CD1c-positive myeloid dendritic cell (primary cell): ENCODE measurements around the gene GPC1.

Experiments used
- DNase-seq: peaks from one replicate; pipeline ENCODE4 v3.0.0-alpha.2; 2016; ENCODE audit errors: extremely low spot score

Gene GPC1

DNA sequence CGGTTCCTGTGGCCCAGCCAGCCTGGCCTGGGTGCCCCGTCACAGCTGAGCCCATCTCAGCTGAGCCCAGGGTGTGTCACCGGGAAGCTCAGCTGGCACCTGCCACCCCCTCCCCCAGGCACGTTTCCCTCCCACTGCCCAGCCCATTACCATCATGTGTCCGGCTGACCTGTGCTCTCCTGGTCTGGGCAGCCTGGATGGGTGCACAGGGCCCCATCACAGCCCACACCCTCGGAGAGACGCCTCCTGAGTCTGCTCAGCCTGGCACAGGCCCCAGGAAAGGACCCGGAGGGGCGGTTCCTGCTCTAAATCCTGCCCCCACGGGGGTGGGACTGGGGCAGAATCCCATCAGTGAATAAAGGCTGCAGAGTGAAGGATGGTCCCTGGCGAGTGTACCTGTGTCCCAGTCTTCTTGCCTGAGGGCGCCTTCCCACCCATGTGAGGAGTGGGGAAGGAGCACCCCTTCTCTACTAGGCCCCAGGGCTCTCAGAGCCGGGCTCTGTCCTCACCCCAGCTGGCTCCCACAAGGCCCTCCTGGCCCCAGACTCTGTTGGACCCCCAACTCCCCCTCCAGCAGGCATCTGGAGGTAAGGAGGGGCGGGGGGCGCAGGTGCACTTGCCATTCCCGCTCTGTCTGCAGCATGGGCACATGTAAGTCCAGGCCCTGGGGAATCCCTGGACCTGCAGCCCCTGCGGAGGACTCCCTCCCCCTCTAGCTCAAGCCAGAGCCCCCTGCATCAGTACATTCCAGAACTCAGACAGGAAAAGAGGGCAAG, 21.2 kb downstream of the GPC1 start:
- no peak for DNase-seq

DNA sequence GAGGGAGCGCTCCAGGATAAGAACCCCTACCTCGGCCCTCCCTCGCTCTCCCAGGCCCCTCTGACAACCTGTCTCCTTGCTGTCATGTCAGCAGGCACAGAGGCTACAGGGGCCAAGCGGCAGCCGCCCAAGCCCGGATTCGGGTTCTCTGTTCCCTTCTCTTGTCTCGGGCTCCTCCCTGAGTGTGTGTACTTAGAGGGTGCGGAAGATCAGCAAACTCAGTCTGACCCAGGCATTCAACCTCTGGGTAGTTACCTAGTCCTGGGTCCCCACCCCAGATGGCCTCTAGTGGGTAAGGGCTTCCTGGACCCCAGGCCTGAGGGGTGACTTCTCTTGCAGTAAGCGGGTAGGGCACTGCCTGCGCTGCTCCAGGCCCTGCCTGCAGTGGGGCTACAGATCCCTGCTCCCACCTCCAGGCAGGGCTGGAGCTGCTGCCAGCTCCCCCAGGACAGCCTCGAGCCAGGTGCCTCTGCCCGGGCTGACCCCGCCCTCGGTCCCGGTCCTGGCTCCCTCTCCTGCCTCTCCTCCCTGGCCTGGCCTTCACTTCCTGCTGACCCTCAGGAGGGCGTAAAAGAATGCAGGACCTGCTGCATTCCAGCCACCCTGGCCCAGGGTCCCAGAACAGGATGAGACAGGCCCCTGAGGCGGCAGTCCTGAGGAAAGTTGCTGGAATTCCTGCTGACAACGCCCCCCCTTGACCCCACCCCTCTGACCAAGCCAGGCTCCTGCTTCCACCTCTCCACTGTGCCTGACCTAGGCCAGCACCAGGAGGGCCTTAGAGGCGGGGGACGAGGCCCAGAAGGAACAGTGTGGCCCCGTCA, 22.0 kb downstream of the GPC1 start:
- DNase-seq = no peak

DNA sequence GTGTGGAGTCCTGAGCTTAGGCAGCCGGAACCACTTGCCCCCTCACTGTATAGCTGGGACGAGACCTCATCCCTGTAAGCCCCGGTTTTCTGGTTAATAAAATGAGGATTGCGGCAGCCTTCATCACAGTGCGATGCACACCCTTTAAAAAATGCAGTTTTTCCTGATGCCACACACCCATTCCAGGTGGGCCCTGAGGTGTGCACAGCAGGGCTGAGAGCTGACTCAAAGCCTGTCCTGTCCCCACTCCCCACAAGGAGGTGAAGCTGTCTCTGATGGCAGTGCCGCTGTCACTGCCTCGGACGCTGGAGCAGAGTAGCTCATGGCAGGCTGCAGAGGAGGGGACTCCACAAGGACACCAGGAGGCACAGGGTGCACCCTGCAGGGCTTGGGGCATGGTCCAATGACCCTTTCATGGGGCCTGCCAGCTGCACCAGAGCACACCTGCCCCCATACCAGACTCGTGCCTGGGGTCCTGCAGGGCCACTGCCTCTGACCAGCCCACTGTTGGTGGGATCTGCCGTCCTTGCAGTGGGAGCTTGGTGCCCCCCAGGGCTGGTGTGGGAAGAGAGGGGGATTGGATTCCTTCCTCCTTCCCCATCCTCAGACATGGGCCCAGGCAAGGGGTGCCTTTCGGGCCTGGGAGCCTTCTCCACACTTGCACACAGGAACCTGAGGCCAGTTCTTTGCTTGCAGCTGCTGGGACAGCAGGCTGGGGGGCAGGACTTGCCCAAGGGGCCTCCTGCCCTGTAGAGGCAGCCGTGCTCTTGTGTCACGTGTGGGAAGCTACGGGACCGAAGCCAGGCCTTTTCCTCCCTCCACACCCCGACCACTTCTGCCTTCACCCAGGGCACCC, 22.8 kb downstream of the GPC1 start:
- DNase-seq = no peak

DNA sequence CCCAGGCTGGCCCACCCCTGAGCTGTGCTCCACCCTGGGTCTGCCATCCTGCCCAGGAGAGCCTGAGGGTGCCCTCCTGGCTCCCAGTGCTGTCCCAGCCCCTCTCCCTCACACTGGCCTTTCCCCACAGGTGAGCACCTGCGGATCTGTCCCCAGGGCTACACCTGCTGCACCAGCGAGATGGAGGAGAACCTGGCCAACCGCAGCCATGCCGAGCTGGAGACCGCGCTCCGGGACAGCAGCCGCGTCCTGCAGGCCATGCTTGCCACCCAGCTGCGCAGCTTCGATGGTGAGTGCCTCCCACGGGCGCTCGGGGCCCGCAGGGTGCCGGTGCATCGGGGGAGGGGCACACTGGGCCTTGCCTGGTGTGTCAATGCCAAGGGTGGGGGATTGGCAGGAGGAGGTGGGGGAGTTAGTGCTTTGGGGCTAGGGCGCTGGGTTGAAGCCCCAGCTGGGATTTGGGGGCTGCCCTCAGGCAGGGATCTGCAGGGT, 23.5 kb downstream of the GPC1 start:
- DNase-seq = no peak

DNA sequence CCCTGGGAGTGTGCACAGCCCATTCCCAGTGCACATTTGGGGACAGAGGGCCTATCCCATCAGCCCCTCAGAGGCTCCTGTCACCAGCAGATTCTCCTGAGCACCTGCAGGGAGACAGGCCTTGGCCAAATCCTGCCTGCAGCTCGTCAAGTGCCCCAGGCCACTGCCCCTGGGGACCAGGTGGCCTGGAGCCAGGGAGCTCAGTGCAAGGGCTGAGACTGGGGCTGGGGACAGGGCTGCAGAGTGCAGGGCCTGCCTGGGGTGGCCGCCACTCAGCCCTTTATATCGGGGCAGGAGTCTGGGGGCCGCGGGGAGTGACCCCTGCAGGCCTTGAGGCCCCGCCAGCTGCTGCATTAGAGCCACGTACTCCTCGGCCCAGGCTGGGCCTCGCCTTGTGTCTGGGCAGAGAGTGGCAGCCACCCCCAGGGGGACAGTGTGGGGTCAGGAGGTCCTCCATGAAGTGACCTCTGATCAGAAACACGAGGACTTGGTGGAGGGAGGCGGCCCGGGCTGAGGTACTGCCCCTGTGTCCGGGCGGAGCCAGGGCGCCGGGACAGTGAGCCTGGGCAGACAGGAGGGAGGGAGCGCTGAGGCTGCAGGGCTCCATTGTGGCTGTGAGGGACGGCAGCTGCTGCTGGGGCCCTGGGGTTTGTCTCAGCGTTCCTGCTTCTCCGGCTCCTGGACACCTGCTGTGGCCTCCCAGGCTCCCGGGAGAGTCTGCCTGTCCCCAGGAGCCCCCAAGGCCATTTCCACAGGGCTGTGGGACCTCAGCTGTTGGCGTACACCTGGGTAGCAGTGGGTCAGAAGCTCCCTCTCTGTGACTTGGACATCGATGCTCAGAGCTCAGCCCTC, 24.2 kb downstream of the GPC1 start:
- DNase-seq = no peak

DNA sequence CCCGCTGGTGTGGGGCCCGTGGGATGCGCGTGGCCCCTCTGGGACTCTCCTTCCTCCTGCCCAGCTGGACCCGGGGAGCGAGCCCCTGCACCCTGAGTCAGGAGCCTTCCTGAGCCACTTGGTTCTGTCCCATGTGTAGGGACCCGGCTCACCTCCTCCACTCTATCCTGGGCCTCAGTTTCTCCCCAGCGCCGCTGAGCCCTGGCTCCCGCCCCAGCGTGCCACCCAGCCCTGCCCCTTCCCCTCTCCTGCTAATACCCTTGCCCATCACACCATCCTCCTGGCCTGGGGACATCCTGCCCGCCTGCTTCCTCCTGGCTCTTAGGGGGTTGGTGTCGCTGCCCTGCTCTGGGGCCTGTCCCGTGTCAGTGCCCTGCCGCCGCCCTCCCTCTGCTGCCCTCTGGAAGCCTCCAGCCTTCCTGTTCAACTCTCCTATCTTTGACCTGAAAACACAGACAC, 24.8 kb downstream of the GPC1 start:
- no peak for DNase-seq

DNA sequence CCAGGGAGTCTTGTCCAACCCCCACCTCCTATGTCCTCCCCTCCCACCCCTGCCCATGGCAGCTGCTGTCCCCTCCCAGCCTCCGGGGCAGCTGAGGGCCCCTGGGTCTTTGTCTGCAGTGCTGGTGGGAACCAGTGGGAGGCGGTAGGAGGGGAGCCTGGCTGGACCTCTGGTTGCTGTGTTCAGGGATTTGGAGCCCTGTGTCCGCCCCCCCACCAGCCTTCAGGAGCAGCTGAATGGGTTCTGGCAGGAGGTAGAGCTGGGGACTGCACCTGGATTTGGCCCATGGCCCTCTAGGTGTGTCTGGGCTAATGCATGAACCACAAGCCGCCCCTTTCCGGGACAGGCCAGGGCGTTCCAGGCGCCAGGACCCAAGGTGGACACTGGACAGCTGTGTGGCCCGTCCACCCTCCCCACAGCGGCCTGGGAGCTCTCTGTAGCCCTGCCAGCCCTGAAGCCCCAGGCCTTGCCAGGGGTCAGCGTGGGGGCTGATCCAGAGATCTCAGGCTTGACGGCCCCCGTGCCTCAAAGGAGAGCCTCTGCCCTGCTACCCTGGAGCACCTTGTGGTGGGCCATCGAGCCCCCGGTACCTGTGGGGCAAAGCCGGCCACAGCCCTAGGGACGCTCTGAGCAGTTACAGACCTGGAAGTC, 25.4 kb downstream of the GPC1 start:
- DNase-seq = no peak

DNA sequence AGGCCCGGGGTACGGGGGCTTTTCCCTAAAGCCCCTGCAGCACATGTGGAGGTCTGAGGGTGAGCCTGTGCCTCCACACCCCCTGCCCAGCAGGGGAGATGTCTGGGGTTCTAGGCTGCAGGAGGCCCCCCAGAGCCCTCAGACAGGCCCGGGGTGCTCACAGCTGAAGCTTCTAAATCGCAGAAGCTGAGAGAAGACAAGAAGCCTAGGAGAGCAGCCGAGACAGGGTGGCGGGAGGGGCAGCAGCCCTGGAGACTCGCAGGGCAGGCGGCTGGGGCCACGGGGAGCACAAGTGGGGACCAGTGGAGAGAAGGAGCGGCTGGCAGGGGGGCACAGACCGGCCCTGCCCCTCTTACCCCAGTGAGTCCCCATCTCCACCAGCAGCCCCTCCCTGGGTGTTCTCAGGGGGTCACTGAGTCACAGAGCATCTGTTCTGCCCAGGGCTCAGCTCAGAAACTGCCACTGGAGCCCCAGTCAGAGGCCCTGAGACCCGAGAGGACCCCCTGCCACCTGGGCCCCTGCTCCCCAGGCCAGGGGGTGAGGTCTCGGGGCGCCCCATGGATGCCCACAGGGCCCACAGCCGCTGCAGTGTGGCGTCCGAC, 26.1 kb downstream of the GPC1 start:
- DNase-seq = no peak

DNA sequence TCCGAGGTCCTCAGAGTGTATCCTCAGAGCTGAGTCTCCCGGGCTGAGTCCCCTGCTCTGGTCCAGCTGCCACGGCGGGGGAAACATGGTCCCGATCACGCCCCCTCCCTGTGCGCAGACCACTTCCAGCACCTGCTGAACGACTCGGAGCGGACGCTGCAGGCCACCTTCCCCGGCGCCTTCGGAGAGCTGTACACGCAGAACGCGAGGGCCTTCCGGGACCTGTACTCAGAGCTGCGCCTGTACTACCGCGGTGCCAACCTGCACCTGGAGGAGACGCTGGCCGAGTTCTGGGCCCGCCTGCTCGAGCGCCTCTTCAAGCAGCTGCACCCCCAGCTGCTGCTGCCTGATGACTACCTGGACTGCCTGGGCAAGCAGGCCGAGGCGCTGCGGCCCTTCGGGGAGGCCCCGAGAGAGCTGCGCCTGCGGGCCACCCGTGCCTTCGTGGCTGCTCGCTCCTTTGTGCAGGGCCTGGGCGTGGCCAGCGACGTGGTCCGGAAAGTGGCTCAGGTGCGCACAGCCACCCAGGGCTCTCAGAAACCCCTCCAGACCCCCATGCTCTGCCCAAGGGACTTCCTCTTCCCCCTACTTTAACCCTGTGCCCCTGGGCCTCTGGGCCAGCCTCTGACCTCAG, 26.7 kb downstream of the GPC1 start:
- DNase-seq = no peak

DNA sequence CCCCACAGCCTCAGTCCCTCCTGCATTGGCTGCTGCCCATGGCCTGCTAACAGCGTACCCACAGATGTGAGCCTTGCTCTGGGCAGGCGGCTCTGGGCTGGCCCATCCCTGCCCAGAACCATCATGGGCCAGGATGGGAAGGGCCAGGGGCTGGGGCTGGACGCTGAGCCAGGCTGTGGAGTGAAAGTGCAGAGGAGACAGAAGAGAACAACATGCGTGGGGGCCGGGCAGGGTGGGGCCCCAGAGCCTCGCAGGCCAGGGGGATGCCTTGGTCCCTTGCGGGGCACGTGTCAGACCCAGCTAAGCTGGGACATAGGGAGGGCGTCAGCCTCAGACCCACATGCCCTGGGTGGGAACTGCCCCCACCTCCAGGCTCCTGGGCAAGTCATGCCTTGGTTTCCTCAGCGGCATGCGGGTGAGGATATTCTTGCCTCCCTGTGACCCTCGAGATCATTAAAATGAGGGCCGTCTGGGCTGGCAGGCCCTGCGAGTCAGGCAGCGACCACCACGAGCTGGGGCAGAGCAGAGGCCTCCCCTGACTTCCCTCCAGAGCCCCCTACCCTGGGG, 27.3 kb downstream of the GPC1 start:
- no peak for DNase-seq

DNA sequence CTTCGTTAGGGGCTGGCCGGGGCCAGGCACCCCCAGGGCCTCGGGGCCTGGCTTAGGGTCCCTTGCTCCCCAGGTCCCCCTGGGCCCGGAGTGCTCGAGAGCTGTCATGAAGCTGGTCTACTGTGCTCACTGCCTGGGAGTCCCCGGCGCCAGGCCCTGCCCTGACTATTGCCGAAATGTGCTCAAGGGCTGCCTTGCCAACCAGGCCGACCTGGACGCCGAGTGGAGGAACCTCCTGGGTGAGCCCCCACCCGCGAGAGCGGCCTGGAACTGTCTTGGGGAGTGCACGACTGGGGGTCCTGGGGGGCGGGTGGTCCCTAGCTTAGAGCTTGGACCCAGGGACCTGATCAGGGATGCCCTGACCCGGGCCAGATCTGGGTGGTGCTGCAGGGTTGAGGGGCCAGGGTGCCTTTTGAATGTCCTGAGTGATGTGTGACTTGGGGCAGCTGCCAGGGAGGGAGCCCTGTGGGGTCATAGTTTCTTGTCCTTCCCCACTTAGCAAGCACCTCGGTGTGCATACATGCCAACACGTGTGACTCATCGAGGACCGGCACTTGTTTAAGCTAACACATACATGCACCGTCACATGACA, 27.9 kb downstream of the GPC1 start:
- DNase-seq = no peak

DNA sequence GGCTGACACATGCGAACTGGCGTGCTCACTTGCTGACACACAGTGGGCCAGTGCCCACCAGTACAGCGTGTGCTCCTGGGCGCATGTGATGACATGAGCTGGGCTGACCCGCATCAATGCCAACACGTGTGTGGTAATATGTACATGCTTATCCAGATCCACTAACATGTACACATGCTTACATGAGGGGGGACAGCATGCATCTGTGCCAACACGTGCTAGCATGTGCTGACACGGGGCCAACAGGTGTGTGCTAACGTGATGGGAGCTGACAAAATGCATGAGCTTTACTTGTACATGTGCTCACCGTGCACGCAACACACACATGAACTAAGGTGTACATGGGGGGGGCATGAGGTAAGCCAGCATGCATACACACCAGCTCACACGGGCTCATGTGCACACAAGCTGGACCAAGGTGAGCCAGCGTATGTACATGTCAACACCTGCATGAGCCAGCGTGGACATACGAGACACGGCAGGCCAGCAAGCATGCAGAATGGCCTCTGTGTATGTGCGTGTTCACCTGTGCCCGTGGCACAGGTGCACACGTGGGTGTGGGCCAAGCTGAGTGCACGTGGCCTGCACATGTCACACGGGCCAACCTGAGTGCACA, 28.5 kb downstream of the GPC1 start:
- DNase-seq = no peak

DNA sequence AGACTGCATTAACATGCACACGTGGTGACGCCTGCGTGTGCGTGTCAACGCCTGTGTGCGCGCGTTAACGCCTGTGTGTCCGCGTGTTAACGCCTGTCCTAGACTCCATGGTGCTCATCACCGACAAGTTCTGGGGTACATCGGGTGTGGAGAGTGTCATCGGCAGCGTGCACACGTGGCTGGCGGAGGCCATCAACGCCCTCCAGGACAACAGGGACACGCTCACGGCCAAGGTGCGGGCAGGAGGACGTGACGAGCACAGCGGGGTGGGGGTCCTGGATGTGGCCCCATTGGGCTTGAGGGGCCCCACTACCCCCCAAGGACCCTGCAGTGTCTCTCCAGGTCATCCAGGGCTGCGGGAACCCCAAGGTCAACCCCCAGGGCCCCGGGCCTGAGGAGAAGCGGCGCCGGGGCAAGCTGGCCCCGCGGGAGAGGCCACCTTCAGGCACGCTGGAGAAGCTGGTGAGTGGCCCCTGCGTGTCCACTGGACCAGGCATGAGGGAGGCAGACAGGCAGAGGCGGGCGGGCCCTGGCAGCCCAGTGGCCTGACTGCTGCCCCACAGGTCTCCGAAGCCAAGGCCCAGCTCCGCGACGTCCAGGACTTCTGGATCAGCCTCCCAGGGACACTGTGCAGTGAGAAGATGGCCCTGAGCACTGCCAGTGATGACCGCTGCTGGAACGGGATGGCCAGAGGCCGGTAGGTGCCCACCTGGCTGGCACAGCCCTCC, 29.2 kb downstream of the GPC1 start:
- DNase-seq = no peak

DNA sequence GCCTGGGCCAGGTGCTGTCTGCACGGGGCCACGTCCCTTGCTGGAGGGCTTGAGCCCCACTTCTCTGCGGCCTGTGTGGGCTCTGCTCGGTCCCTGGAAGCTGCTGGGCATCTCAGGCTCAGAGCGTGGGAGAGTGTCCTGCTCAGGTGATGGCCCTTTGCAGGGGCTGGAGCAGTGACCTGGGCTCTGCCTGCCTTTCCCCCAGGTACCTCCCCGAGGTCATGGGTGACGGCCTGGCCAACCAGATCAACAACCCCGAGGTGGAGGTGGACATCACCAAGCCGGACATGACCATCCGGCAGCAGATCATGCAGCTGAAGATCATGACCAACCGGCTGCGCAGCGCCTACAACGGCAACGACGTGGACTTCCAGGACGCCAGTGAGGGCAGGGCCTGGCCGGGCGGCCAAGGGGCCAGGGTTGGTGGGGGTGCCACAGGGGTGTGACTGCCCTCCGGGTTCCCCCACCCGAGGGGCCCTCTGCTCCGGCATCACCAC, 29.9 kb downstream of the GPC1 start:
- DNase-seq = no peak

DNA sequence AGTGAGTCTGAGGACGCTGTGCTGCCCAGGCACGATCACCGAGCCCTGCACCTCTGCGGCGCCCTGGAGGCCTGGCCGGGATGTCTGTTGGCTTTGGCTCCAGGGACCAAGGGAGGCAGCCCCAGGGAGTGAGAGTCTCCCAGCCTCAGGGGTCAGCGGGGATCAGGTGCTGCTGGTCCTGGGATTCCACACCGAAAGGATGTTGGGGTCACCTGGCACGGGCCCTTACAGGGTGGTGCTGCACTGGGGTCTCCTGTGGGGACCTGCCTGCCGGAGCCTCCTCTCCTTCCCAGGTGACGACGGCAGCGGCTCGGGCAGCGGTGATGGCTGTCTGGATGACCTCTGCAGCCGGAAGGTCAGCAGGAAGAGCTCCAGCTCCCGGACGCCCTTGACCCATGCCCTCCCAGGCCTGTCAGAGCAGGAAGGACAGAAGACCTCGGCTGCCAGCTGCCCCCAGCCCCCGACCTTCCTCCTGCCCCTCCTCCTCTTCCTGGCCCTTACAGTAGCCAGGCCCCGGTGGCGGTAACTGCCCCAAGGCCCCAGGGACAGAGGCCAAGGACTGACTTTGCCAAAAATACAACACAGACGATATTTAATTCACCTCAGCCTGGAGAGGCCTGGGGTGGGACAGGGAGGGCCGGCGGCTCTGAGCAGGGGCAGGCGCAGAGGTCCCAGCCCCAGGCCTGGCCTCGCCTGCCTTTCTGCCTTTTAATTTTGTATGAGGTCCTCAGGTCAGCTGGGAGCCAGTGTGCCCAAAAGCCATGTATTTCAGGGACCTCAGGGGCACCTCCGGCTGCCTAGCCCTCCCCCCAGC, 30.5 kb downstream of the GPC1 start:
- no peak for DNase-seq

DNA sequence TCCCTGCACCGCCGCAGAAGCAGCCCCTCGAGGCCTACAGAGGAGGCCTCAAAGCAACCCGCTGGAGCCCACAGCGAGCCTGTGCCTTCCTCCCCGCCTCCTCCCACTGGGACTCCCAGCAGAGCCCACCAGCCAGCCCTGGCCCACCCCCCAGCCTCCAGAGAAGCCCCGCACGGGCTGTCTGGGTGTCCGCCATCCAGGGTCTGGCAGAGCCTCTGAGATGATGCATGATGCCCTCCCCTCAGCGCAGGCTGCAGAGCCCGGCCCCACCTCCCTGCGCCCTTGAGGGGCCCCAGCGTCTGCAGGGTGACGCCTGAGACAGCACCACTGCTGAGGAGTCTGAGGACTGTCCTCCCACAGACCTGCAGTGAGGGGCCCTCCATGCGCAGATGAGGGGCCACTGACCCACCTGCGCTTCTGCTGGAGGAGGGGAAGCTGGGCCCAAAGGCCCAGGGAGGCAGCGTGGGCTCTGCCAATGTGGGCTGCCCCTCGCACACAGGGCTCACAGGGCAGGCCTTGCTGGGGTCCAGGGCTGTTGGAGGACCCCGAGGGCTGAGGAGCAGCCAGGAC, 31.2 kb downstream of the GPC1 start:
- DNase-seq = no peak
